ENCODE measurements around the gene TTC21A.

Gene TTC21A

GRCh38 chr3:39146083-39146501 is 38.6 kb downstream of the TTC21A start:
- H3K27ac ChIP-seq (ENCODE audit: low read depth, low read length): no peak overlapping the region
- H3K4me1 ChIP-seq (ENCODE audit: control insufficient read depth, low read depth, low read length): peaks cover 35% of the 10 kb centered on the region

DNA sequence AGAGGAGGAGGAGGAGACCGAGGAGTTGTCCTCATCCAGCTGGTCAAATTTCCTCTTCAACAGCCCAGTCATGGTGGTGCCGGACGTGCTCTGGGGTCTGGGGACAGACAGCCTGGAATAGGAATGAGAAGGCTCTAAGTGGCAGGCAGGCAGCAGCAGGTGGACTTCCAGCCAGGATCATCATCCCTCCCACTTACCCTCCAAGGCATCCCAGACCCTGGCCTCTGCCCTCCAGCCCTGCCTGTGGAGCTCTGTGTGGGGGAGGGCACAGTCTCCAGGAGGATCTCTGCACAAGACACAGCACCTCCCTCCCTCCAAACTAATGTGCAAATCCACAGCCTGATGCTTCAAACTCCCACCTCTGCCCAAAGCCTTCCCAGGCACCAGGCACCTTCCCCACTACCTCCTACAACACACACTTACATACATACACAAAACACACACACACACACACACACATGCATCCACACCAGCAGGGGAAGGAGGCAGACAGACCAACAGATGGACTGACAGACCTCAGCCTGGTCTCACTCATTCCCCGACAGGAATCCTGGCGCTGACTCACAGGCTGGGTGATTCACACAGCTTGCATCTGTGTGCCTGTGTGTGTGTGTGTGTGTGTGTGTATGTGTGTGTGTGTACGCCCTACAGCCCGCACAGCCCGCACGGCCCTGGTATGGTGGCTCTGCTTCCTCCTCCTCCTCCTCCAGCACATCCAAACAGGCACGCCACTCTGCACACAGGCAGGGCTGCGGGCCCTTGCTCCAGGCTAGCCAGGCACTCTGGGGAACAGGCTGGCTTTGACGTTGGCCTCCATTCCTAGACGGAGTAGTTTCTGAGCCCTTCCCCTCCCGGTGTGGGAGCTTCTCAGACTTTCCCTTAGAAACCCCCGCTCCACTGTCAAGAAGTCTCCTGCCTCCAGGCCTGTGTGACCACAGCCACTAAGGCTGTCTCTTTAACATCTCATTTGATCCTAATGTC is 39.4 kb downstream of the TTC21A start:
- peaks cover 43% of the 10 kb centered on the region for H3K4me1 ChIP-seq (ENCODE audit: control insufficient read depth, low read depth, low read length)
- H2BK120ac ChIP-seq (ENCODE audit: low read depth, low read length): no peak overlapping the region
- peak overlapping the region; percentile 23 for H3K18ac ChIP-seq (ENCODE audit: low read length)
- H4K5ac ChIP-seq (ENCODE audit: low read length): no peak overlapping the region
- no peak overlapping the region for H3K23ac ChIP-seq (ENCODE audit: low read length)
- WGBS (ENCODE audit: extremely low coverage, insufficient coverage, low lambda C conversion rate): no CpG with 5 or more reads among the region's 15 CpGs
- H3K79me1 ChIP-seq (ENCODE audit: low read length): peaks cover 34% of the 10 kb centered on the region
- peaks cover 53% of the 10 kb centered on the region for H3K79me2 ChIP-seq (ENCODE audit: control insufficient read depth, insufficient read depth, low read length)
- peak overlapping the region; percentile 80 for H3K56ac ChIP-seq (ENCODE audit: low read length)
- no peaks in the 10 kb centered on the region for H3K27me3 ChIP-seq (ENCODE audit: insufficient read depth, low read length, poor library complexity)
- no peak overlapping the region for H2BK15ac ChIP-seq (replicated peaks; ENCODE audit: low read depth)
- H3K27ac ChIP-seq (ENCODE audit: low read depth, low read length): peak overlapping the region; percentile 26
- H3K4ac ChIP-seq (ENCODE audit: low read depth, low read length): peak overlapping the region; percentile 23
- peak; percentile 91 for DNase-seq
- peaks cover 13% of the 10 kb centered on the region for H3K36me3 ChIP-seq (ENCODE audit: control insufficient read depth, insufficient read depth, low read length)
- H3K4me3 ChIP-seq (ENCODE audit: low read length): no peak overlapping the region
- no peak overlapping the region for H4K8ac ChIP-seq (ENCODE audit: low read depth, low read length)
- H3K4me2 ChIP-seq (ENCODE audit: low read length): no peak overlapping the region
- peak overlapping the region; percentile 84 for H2AK5ac ChIP-seq (ENCODE audit: low read length)
- peak overlapping the region; percentile 58 for H3K9ac ChIP-seq (ENCODE audit: low read length)
- peak overlapping the region; percentile 69 for H2BK5ac ChIP-seq (ENCODE audit: low read length)

More at GRCh38 chr3:39146083-39146501, 38.6 kb downstream of the TTC21A start:
- H2BK15ac ChIP-seq (replicated peaks; ENCODE audit: low read depth): no peak overlapping the region
- WGBS (ENCODE audit: extremely low coverage, insufficient coverage, low lambda C conversion rate): no CpG with 5 or more reads among the region's 11 CpGs
- no peak overlapping the region for H3K4ac ChIP-seq (ENCODE audit: low read depth, low read length)
- no peak overlapping the region for H3K4me2 ChIP-seq (ENCODE audit: low read length)
- no peak overlapping the region for H3K23ac ChIP-seq (ENCODE audit: low read length)
- H3K27me3 ChIP-seq (ENCODE audit: insufficient read depth, low read length, poor library complexity): no peaks in the 10 kb centered on the region
- peaks cover 13% of the 10 kb centered on the region for H3K36me3 ChIP-seq (ENCODE audit: control insufficient read depth, insufficient read depth, low read length)
- H3K79me2 ChIP-seq (ENCODE audit: control insufficient read depth, insufficient read depth, low read length): peaks cover 49% of the 10 kb centered on the region
- no peak overlapping the region for H3K4me3 ChIP-seq (ENCODE audit: low read length)
- H3K56ac ChIP-seq (ENCODE audit: low read length): no peak overlapping the region
- H2BK5ac ChIP-seq (ENCODE audit: low read length): no peak overlapping the region
- H3K18ac ChIP-seq (ENCODE audit: low read length): no peak overlapping the region
- peaks cover 33% of the 10 kb centered on the region for H3K79me1 ChIP-seq (ENCODE audit: low read length)
- no peak overlapping the region for H4K8ac ChIP-seq (ENCODE audit: low read depth, low read length)
- H4K5ac ChIP-seq (ENCODE audit: low read length): no peak overlapping the region
- DNase-seq: no peak
- H2BK120ac ChIP-seq (ENCODE audit: low read depth, low read length): no peak overlapping the region
- no peak overlapping the region for H3K9ac ChIP-seq (ENCODE audit: low read length)
- no peak overlapping the region for H2AK5ac ChIP-seq (ENCODE audit: low read length)

DNA sequence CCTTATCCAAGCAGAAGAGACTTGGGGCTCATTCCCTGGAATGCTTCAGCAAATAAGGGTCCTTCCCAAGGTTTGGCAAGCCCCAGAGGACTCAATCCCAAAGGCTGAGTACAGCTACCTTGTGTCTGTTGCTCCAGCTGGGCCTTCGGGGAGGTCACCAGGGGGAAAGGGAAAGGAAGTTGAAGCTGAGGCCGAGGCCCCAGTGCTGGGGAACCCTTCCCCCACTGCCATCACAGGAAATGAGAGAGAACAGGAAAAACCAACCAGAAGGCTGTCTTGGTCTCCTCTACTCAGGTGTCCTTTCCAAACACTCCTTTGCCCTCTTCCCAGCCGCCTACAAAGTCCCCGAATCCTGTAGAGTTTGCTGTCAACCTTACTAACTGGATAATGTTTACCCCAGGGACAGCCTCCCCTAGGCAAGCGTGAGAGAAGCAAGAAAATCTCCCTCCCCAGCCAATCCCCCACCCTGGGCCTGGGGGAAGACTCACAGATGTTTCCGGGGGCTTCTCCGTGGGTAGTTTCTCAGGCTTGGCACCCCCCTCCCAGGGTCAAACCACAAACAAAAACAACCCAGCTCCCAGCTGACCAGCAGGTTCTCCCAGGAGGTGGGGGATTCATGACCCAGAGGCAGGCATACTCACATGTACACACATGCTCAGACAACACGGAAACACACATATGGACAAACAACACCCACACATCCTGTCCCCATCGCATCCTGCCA is 40.4 kb downstream of the TTC21A start:
- Histone ChIP-seq H3K4me3 (ENCODE audit: low read length) (no peak overlapping the region), H4K5ac (ENCODE audit: low read length) (no peak overlapping the region), H3K79me2 (ENCODE audit: control insufficient read depth, insufficient read depth, low read length) (peaks cover 60% of the 10 kb centered on the region), H3K36me3 (ENCODE audit: control insufficient read depth, insufficient read depth, low read length) (peaks cover 10% of the 10 kb centered on the region), H2BK15ac (replicated peaks; ENCODE audit: low read depth) (no peak overlapping the region), H3K27me3 (ENCODE audit: insufficient read depth, low read length, poor library complexity) (no peaks in the 10 kb centered on the region), H3K4ac (ENCODE audit: low read depth, low read length) (peak overlapping the region; percentile 46), H4K8ac (ENCODE audit: low read depth, low read length) (no peak overlapping the region), H3K27ac (ENCODE audit: low read depth, low read length) (peak overlapping the region; percentile 26), H3K4me1 (ENCODE audit: control insufficient read depth, low read depth, low read length) (peaks cover 43% of the 10 kb centered on the region), H2AK5ac (ENCODE audit: low read length) (peak overlapping the region; percentile 99), H3K79me1 (ENCODE audit: low read length) (peaks cover 33% of the 10 kb centered on the region), H3K18ac (ENCODE audit: low read length) (peak overlapping the region; percentile 23), H3K9ac (ENCODE audit: low read length) (peak overlapping the region; percentile 58), H3K23ac (ENCODE audit: low read length) (peak overlapping the region; percentile 37), H3K4me2 (ENCODE audit: low read length) (peak overlapping the region; percentile 6), H3K56ac (ENCODE audit: low read length) (peak overlapping the region; percentile 80), H2BK5ac (ENCODE audit: low read length) (peak overlapping the region; percentile 78), H2BK120ac (ENCODE audit: low read depth, low read length) (no peak overlapping the region)
- WGBS (ENCODE audit: extremely low coverage, insufficient coverage, low lambda C conversion rate): no CpG with 5 or more reads among the region's 9 CpGs
- DNase-seq: peak; percentile 77

DNA sequence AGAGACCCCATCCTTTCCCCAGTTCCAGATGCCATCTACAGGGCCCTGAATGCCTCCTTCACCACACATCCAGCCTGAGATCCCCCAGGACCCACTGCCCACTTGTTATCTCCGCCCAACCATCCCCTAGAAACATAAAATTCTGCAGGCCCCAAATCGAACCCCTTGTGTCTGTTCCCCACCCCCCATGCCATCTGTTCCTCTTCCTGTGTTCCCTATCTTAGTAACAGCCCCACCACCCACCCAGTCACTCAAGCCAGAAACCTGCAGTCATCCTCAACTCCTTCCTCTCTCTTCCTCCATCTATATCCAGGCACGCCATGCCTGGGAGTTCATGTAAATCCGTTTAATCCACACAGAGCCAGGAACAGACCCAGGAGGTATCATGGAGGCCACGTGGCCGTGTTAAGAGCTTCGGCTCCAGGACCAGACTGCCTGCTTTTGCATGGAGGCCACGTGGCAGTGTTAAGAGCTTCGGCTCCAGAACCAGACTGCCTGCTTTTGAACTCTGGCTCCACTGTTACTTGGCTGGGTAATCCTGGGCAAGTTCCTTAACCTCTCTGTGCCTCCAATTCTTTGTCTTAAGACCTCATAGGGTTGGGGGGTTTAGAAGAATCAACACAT is 41.1 kb downstream of the TTC21A start:
- peak overlapping the region; percentile 80 for H3K56ac ChIP-seq (ENCODE audit: low read length)
- H2AK5ac ChIP-seq (ENCODE audit: low read length): peak overlapping the region; percentile 99
- H3K79me1 ChIP-seq (ENCODE audit: low read length): peaks cover 29% of the 10 kb centered on the region
- peaks cover 62% of the 10 kb centered on the region for H3K79me2 ChIP-seq (ENCODE audit: control insufficient read depth, insufficient read depth, low read length)
- peak overlapping the region; percentile 78 for H2BK5ac ChIP-seq (ENCODE audit: low read length)
- peak overlapping the region; percentile 46 for H3K4ac ChIP-seq (ENCODE audit: low read depth, low read length)
- H3K36me3 ChIP-seq (ENCODE audit: control insufficient read depth, insufficient read depth, low read length): peaks cover 6% of the 10 kb centered on the region
- H2BK15ac ChIP-seq (replicated peaks; ENCODE audit: low read depth): no peak overlapping the region
- no peak overlapping the region for H4K8ac ChIP-seq (ENCODE audit: low read depth, low read length)
- peaks cover 43% of the 10 kb centered on the region for H3K4me1 ChIP-seq (ENCODE audit: control insufficient read depth, low read depth, low read length)
- peak overlapping the region; percentile 31 for H3K27ac ChIP-seq (ENCODE audit: low read depth, low read length)
- peak; percentile 68 for DNase-seq
- H4K5ac ChIP-seq (ENCODE audit: low read length): no peak overlapping the region
- peak overlapping the region; percentile 58 for H3K9ac ChIP-seq (ENCODE audit: low read length)
- H3K4me2 ChIP-seq (ENCODE audit: low read length): peak overlapping the region; percentile 14
- H3K27me3 ChIP-seq (ENCODE audit: insufficient read depth, low read length, poor library complexity): no peaks in the 10 kb centered on the region
- no peak overlapping the region for H3K4me3 ChIP-seq (ENCODE audit: low read length)
- H2BK120ac ChIP-seq (ENCODE audit: low read depth, low read length): no peak overlapping the region
- H3K23ac ChIP-seq (ENCODE audit: low read length): peak overlapping the region; percentile 37
- WGBS (ENCODE audit: extremely low coverage, insufficient coverage, low lambda C conversion rate): no CpG with 5 or more reads among the region's 9 CpGs
- H3K18ac ChIP-seq (ENCODE audit: low read length): peak overlapping the region; percentile 23

DNA sequence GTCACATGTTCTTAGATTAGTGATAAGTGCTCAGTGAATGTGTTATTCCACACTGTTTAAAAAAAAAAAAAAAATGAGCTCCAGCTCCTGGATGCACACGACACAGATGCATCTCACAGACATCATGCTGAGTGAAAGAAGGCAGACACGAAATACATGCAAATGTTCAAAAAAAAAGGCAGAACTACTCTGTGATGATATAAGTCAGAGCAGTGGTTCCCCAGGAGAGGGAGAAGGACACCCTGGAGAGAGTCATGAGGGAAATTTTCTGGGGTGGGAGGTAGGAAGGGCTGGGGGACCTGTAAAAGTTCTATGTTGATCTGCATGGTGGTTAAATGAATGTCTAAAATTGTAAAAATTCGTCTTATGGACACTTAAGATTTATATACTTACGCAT is 41.6 kb downstream of the TTC21A start:
- no peak overlapping the region for H4K5ac ChIP-seq (ENCODE audit: low read length)
- H3K27me3 ChIP-seq (ENCODE audit: insufficient read depth, low read length, poor library complexity): no peaks in the 10 kb centered on the region
- no peak overlapping the region for H2BK120ac ChIP-seq (ENCODE audit: low read depth, low read length)
- no CpG with 5 or more reads among the region's 4 CpGs for WGBS (ENCODE audit: extremely low coverage, insufficient coverage, low lambda C conversion rate)
- H2BK15ac ChIP-seq (replicated peaks; ENCODE audit: low read depth): no peak overlapping the region
- peaks cover 43% of the 10 kb centered on the region for H3K4me1 ChIP-seq (ENCODE audit: control insufficient read depth, low read depth, low read length)
- no peak overlapping the region for H2BK5ac ChIP-seq (ENCODE audit: low read length)
- DNase-seq: no peak
- peak overlapping the region; percentile 29 for H3K18ac ChIP-seq (ENCODE audit: low read length)
- H3K27ac ChIP-seq (ENCODE audit: low read depth, low read length): no peak overlapping the region
- peak overlapping the region; percentile 80 for H3K56ac ChIP-seq (ENCODE audit: low read length)
- H3K9ac ChIP-seq (ENCODE audit: low read length): peak overlapping the region; percentile 42
- peaks cover 2% of the 10 kb centered on the region for H3K36me3 ChIP-seq (ENCODE audit: control insufficient read depth, insufficient read depth, low read length)
- H3K4me2 ChIP-seq (ENCODE audit: low read length): no peak overlapping the region
- no peak overlapping the region for H3K4ac ChIP-seq (ENCODE audit: low read depth, low read length)
- H3K4me3 ChIP-seq (ENCODE audit: low read length): no peak overlapping the region
- H3K79me2 ChIP-seq (ENCODE audit: control insufficient read depth, insufficient read depth, low read length): peaks cover 61% of the 10 kb centered on the region
- H4K8ac ChIP-seq (ENCODE audit: low read depth, low read length): no peak overlapping the region
- peaks cover 28% of the 10 kb centered on the region for H3K79me1 ChIP-seq (ENCODE audit: low read length)
- no peak overlapping the region for H3K23ac ChIP-seq (ENCODE audit: low read length)
- peak overlapping the region; percentile 70 for H2AK5ac ChIP-seq (ENCODE audit: low read length)
